Dermis microvascular lymphatic vessel endothelial cell (primary cell): ENCODE data around the gene PIGN. TPM values are rescaled to one million over a fixed set of nuclear protein-coding genes. Genes with fewer than 3 reads are reported as not detected.
A peak's percentile ranks its signal among the peaks of the same experiment; 100 is the strongest.

Experiments
- DNase-seq, 2 donors: peaks; one replicate each; pipeline versions ENCODE4 v3.0.0 to v3.0.0-alpha.2; 2010; ENCODE audit warnings: low read depth in 2 of 2
- total RNA-seq: library from RNA; depleted of rRNA; stranded (reverse); fragments of >200 nt; gene quantifications from 2 replicates; pipeline ENCODE4 v1.2.1, GENCODE V29; 2014

Gene PIGN
- total RNA-seq, 1 donor from 2014 or later = 40.6 TPM

DNA sequence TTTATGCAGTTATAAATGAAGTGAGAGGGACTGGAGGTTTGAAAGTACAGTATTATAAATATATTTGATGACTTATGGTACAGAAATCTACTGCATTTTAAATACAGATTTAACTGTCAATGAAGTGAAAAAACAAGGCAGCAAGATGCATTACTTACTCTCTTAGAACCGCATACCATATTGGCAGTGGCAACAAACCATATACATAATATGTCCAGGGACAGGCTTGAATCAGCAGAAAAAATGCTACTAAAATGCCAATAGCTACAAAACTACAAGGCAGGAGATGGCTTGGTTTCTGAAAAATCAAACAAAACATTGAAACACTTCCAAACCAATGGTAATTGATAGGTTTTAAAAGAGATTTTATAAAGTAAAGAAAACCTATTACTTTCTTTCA, 77.2 kb downstream of the PIGN start:
- DNase-seq = no peak

GRCh38 chr18:62107881-62108280, 79.0 kb downstream of the PIGN start:
- DNase-seq = no peak

DNA sequence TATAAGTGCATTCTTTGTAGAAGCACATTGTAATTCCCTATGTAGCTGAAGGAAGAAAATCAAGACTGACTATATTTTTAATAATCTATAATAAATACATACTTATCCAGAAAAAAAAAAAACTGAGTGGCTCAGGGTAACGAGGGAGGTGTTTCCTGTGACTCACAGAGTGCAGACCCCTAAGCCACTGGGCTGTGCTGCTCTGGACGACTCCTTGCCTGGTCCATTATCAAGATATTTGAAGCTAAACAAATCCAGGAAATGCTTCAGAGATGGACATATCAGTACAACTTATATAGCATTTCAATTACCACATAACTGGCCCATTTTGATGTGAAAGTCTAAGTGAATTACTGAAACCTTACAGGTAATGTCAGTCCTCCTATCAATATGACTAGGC, 80.6 kb downstream of the PIGN start:
- DNase-seq = peak in 1 of 2 donors; percentile 82

- DNase-seq = peak; percentile 5 to 65
These were observed 81.5 kb downstream of the PIGN start for GRCh38 chr18:62105376-62105775.

- DNase-seq = no peak
These were observed 84.6 kb downstream of the PIGN start for GRCh38 chr18:62102221-62102620.

GRCh38 chr18:62101321-62101721, 85.5 kb downstream of the PIGN start:
- no peak for DNase-seq

DNA sequence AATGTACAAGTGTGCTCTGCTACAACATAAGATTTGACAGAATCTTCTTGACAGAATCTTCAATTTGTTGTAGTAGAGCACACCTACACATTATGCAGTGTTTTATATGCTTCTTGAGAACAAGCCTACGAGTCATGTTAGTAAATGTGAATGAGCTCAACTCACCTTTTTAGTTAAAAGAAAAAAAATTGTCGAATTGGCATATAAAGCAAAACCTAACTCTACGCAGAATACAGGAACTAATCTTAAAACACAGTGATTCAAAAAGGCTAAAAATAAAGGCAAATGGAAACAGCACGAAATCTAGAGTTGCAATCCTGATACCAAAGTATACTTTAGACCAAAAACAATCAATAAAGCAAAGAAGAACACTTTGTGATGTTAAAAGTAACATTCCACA, 87.9 kb downstream of the PIGN start:
- no peak for DNase-seq

GRCh38 chr18:62097698-62098097, 89.2 kb downstream of the PIGN start:
- DNase-seq = no peak

DNA sequence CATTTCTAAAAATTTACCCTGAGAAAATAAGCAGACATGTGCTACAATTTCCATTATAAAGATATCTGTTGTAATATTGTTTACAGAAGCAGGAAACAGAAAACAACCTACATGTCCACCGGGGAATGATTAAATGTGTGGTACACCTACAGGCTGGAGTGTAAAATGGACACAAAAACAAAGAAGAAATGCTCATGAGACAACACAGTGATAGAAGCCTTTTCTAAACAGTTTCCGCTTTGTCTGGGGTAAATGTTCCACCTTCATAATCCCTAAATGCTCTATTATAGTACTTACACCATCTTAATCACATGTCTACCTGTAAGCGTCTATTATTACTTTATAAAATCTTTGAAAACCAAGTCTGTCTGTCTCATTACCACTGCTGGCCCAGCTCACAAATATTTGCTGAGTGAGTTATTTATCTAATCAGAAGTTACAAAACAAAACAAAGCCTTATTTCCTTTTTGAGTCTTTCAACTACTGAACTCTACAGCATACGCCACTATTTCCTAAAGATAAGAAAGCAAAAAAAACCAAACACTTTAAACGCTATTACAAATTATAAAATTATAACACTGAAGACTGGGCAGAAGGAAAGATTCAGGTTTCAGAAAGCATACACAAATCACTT, 95.3 kb downstream of the PIGN start:
- peak in 1 of 2 donors; percentile 58 for DNase-seq

- DNase-seq = no peak
These were observed 97.7 kb downstream of the PIGN start for GRCh38 chr18:62089174-62089573.

DNA sequence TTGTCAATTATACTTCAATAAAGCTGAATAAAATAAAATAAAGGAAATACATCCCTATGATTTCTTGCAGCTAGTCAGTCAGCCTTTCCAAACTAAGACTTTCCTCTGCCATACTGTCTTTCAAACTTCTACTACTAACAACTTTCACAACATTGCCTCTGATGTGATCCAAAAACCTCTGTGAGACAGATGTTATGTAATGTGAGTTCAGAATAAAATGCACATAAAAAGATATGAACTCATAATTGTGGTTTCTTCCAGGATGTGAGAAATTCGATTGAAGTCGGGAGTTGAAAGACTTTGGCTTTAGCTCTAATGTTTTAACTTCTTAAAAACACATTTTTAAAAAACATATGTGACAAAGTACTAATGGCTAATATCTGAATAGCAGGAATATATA, 98.7 kb downstream of the PIGN start:
- no peak for DNase-seq

GRCh38 chr18:62085756-62086155, 101.1 kb downstream of the PIGN start:
- no peak for DNase-seq

- no peak for DNase-seq
These were observed 105.0 kb downstream of the PIGN start for GRCh38 chr18:62081761-62082294.

- DNase-seq = peak; percentile 51 to 55
These were observed 105.6 kb downstream of the PIGN start for GRCh38 chr18:62081248-62081647.

GRCh38 chr18:62080172-62080900, 106.5 kb downstream of the PIGN start:
- DNase-seq = no peak

DNA sequence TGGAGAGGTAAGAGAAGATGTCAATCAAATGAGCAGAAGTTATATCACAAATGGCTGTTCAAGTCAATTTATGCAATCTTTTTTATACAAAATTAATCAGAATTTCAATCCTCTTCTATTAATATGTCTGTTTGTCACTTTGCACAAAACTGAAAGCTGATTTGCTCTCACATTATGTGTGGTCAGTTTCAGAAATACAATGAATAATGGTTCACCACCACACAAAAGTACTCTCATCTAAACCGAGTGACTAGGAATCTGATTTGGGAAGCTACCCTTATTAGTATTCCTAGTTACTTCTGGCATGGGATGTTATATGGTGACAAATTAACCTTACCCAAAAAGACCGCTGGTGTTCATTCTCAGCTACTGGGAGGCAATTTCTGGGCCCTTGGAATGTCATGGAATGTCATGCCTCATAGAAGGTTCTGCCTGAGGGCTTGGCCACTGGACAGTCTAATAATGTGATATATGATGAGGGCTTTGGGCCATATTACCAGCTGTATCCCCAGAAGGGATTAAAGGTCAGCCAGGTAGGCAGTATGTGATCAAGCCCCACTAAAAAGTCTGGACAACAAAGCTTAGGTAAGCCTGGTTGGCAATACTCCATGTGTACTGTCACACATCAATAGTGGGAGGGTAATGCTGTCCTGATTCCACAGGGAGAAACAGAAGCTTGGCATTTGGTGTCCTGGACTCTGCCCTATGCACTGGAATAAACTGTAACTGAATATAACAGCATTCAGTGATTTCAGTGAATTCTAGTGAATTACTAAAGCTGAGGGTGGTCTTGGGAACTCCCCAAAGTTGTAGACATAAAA, 113.2 kb downstream of the PIGN start:
- no peak for DNase-seq

DNA sequence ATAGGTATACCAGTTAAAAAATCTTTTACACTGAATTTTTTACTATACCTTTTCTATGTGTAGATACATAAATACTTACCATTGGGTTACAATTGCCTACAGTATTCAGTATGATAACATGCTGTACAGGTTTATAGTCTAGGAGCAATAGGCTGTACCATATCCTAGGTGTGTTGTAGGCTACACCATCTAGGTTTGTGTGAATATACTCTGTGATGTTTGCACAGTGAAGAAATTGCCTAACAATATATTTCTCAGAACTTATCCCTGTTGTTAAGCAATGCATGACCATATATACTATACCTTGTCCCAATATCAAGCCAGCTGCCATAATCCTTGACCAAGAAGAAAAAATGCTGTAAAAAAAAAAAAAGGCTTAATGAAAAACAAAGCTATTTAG, 114.5 kb downstream of the PIGN start:
- no peak for DNase-seq

DNA sequence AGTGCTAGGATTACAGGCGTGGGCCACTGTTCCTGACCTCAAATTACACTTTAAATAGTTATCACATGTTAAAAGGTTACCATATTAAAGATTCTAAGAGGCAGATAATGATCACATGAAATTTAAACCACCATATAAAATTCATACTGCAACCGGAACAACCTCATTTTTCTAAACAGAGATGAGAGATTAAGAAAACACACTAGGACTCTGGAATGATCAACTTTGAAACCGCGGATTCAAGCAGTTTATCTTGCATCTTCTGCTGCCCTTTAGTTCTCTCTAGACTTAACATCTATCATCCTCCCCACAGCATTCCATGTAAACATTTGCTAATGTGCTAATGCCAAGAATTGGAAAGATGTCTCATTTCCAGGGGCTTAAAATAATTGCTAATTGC, 115.8 kb downstream of the PIGN start:
- no peak for DNase-seq

GRCh38 chr18:62070302-62070701, 116.6 kb downstream of the PIGN start:
- DNase-seq = no peak

DNA sequence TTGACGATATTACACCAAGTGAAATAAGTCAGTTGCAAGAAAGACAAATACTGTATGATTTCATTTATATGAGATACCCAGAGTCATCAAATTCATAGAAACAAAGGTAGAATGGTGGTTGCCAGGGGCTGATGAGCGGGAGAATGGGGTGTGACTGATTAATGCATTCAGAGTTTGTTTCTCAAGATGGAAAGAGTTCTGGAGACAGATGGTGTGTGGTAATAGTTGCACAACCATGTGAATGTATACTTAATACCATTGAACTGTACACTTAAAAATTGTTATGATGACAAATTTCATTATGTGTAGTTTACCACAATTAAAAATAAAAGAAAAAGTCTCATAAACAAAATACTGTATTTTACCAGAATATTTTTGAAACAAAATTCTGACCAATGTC, 117.3 kb downstream of the PIGN start:
- no peak for DNase-seq

GRCh38 chr18:62066102-62066818, 120.6 kb downstream of the PIGN start:
- no peak for DNase-seq

GRCh38 chr18:62064361-62064760, 122.5 kb downstream of the PIGN start:
- DNase-seq = no peak
